RWPE2 (cell line): ENCODE data around the gene F7.
"Not testable (repeated sequence)": the region's sequence is repeated elsewhere in the genome, so short reads cannot be mapped to it uniquely, and the experiment has no call there.

Experiments used
- ATAC-seq: fragments of 200-7000 bp; cut with Tn5 transposase; 3 replicates; pipeline ENCODE4 v1.9.1; 2021; ENCODE audit warnings: low read depth
- DNase-seq: peaks from one replicate; pipeline ENCODE4 v3.0.0-alpha.2; 2020; ENCODE audit warnings: low spot score
- H3K27ac ChIP-seq: fragments of 450-650 bp; 2 replicates; pipeline ENCODE4 v1.5.1; 2017; ENCODE audit warnings: mild to moderate bottlenecking; ENCODE audit not compliant: poor library complexity, severe bottlenecking
- H3K27me3 ChIP-seq: fragments of 250-450 bp; sonication (Bioruptor Pico); 2 replicates; pipeline ENCODE4 v1.5.1; 2021; ENCODE audit warnings: mild to moderate bottlenecking, moderate library complexity; ENCODE audit not compliant: insufficient read depth, poor library complexity, severe bottlenecking
- H3K36me3 ChIP-seq: fragments of 250-450 bp; sonication (Bioruptor Pico); 2 replicates; pipeline ENCODE4 v1.5.1; 2020; ENCODE audit warnings: low read depth, mild to moderate bottlenecking, moderate library complexity
- H3K4me1 ChIP-seq: fragments of 250-450 bp; sonication (Bioruptor Pico); 2 replicates; pipeline ENCODE4 v1.5.1; 2021; ENCODE audit warnings: mild to moderate bottlenecking, moderate library complexity; ENCODE audit not compliant: insufficient read depth, poor library complexity, severe bottlenecking
- H3K4me3 ChIP-seq: fragments of 250-450 bp; sonication (Bioruptor Pico); 2 replicates; pipeline ENCODE4 v1.5.1; 2021; ENCODE audit warnings: mild to moderate bottlenecking, moderate library complexity; ENCODE audit not compliant: severe bottlenecking
- H3K9me3 ChIP-seq: fragments of 250-450 bp; sonication (Bioruptor Pico); 2 replicates; pipeline ENCODE4 v1.5.1; 2021; ENCODE audit warnings: mild to moderate bottlenecking, moderate library complexity; ENCODE audit not compliant: severe bottlenecking
- CTCF ChIP-seq: fragments of 450-650 bp; IDR thresholded peaks from one replicate; pipeline ENCODE4 v1.5.1; 2017; ENCODE audit warnings: mild to moderate bottlenecking, moderate library complexity; ENCODE audit not compliant: poor library complexity, severe bottlenecking

The F7 gene

DNA sequence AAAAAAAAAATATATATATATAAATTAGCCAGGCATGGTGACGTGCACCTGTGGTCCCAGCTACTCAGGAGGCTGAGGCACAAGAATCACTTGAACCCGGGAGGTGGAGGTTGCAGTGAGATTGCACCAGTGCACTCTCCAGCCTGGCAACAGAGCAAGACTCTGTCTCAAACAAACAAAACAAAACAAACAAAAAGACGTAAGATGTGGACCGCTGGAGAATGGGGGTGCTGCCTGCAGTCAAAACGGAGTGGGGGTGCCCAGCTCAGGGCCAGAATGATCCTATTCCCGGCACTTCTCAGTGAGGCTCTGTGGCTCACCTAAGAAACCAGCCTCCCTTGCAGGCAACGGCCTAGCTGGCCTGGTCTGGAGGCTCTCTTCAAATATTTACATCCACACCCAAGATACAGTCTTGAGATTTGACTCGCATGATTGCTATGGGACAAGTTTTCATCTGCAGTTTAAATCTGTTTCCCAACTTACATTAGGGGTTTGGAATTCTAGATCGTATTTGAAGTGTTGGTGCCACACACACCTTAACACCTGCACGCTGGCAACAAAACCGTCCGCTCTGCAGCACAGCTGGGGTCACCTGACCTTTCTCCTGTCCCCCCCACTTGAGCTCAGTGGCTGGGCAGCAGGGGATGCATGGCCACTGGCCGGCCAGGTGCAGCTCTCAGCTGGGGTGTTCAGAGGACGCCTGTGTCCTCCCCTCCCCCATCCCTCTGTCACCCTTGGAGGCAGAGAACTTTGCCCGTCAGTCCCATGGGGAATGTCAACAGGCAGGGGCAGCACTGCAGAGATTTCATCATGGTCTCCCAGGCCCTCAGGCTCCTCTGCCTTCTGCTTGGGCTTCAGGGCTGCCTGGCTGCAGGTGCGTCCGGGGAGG lies at the start of gene F7:
Gene F7, plus strand, starts transcription at position 760 of the 889 bp plus-strand sequence. Its CDS starts 51 bp downstream, at position 811.
- Histone ChIP-seq H3K4me1 (no peaks in the 10 kb centered on the region), H3K27me3 (peaks cover 13% of the 10 kb centered on the region), H3K9me3 (no peaks in the 10 kb centered on the region), H3K4me3 (no peak within 1 kb of the TSS), H3K27ac (no peak within 1 kb of the TSS), H3K36me3 (no peaks in the 10 kb centered on the region)
- TF ChIP-seq CTCF = no peak
- no peak for DNase-seq
- peak; percentile 47; the same call in 2 of the 3 replicates for ATAC-seq

GRCh38 chr13:113057084-113057483 lies 48.5 kb upstream of the F7 start:
- H3K4me3 ChIP-seq = no peak overlapping the region
- no peaks in the 10 kb centered on the region for H3K9me3 ChIP-seq
- no peak for TF ChIP-seq CTCF
- DNase-seq = no peak
- peaks cover 10% of the 10 kb centered on the region for H3K27me3 ChIP-seq
- no peak overlapping the region for H3K27ac ChIP-seq
- no peak for ATAC-seq
- no peaks in the 10 kb centered on the region for H3K4me1 ChIP-seq
- H3K36me3 ChIP-seq = no peaks in the 10 kb centered on the region

DNA sequence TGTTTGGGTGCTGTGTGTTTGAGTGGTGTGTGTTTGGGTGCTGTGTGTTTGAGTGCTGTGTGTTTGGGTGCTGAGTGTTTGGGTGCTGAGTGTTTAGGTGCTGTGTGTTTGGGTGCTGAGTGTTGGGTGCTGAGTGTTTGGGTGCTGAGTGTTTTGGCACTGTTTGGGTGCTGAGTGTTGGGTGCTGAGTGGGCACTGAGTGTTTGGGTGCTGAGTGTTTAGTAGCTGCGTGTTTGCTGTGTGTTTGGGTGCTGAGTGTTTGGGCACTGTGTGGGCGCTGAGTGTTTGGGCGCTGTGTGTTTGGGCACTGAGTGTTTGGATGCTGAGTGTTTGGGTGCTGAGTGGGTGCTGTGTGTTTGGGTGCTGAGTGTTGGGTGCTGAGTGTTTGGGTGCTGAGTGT lies 48.0 kb upstream of the F7 start:
- H3K27ac ChIP-seq, H3K9me3 ChIP-seq, ATAC-seq, H3K4me3 ChIP-seq, H3K27me3 ChIP-seq, H3K4me1 ChIP-seq, H3K36me3 ChIP-seq: not testable (repeated sequence)
- peak; percentile 17 for DNase-seq

GRCh38 chr13:113058129-113058987 lies 47.2 kb upstream of the F7 start:
- no peaks in the 10 kb centered on the region for H3K36me3 ChIP-seq
- H3K27me3 ChIP-seq = peaks cover 4% of the 10 kb centered on the region
- no peak for ATAC-seq
- TF ChIP-seq CTCF = no peak
- no peak overlapping the region for H3K27ac ChIP-seq
- no peaks in the 10 kb centered on the region for H3K9me3 ChIP-seq
- no peak overlapping the region for H3K4me3 ChIP-seq
- DNase-seq = peak; percentile 33
- no peaks in the 10 kb centered on the region for H3K4me1 ChIP-seq

- H3K4me3 ChIP-seq = no peak overlapping the region
- no peak for TF ChIP-seq CTCF
- H3K27ac ChIP-seq = no peak overlapping the region
- no peaks in the 10 kb centered on the region for H3K4me1 ChIP-seq
- H3K9me3 ChIP-seq = no peaks in the 10 kb centered on the region
- no peaks in the 10 kb centered on the region for H3K36me3 ChIP-seq
- ATAC-seq = no peak
- DNase-seq = peak; percentile 38
- H3K27me3 ChIP-seq = peaks cover 4% of the 10 kb centered on the region
Observed at GRCh38 chr13:113058988-113059850, 46.4 kb upstream of the F7 start.
